GM11168 (cell line): ENCODE results near the gene KIF6.

Experiments used
- in situ Hi-C: fragments of 300-500 bp; cut with MboI; formaldehyde crosslinking; loops from one replicate; pipeline ENCODE4 v1.12.0; 2022; ENCODE audit warnings: low sequenced_read_pairs; ENCODE audit not compliant: unreplicated experiment

The KIF6 gene

DNA sequence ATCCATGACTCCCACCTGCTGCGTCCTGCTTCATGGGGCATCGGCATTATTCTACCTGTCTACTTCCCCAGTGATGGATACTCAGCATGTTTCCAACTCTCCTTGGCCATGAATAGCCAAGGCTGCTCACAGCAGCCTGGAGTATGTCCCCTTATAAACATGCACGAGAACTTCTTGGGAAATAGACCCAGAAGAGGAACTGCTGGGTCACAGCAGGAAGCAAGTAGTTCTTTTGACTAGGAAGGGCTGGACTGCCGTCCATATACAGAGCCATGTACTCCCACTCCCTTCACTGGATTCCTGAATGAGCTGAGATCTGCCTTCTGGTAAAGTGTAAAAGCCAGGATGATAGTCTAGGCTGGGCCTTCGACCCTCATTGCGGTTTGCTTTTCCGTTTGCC, 296.4 kb downstream of the KIF6 start:
- in situ Hi-C loops: no loop called here

DNA sequence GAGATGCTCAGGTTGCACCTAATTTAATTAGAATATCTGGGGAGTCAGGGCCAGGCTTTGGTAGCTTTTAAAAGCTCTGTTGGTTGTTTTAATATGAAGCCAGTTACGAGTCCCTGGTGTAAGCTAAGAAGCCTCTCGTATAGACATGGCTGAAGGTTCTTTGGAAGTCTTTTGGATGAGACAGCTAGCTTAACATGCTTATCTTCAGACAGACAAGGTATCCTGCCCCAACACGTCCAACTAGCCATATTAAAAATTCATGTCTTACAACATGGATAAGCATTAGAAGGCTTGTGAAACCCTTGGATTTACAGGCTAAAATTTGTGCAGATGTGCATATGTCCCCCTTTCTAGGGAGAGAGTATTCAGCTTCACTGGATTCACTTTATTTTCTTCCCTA, 297.1 kb downstream of the KIF6 start:
- in situ Hi-C loops: no loop called here

DNA sequence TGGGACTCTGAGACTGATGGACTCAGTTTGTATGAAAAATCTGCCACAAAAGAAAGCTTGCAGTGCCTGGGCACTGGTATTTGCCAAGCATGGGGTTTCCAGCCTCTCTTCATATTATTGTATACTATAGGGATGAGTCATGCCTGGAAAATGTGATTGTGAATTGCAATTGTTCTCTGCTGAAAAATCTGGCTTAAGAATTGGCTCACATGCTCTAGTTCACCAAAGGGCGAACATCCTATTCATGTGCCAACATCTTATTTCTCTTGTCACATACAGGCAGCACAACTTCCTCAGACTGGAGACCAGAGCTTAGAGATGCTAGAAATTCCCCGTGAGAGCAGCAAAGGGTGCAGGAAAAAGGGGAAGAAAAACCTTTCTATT, 299.1 kb downstream of the KIF6 start:
- in situ Hi-C loops: no loop called here

DNA sequence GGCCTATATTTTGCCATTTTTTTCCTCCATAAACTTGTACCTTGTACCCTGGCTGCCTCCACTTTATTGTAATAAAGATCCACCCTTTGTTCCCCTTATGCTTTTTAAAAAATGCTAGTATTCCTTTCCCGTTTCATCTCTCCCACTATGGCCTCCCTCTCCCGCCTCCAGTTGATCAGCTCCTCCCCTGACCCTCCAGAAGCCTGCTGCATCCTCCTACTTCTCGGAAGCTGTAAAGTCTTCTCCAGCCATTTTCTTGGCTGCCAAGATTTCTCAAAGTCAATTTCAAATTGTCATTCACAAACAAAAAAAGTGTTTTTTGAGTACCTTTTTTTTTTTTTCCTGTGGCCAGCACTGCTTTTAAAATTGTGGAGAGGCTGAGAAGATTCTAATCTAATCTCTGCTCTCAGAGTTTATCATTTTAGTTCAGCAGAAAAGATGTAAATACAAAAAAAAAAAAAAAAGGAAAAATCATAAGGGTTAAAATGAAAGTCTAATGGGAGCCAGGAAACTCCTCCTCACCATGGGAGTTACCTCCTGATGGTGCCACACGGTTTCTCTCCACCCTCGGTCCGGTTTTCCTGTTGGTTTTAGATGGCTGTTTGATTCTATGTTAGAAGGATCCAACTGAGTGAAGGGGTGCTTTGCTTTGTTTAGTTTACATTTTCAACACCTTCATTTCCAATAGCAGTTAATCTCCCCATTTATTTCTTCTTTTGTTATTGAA, 299.7 kb downstream of the KIF6 start:
- in situ Hi-C loops: no loop called here

DNA sequence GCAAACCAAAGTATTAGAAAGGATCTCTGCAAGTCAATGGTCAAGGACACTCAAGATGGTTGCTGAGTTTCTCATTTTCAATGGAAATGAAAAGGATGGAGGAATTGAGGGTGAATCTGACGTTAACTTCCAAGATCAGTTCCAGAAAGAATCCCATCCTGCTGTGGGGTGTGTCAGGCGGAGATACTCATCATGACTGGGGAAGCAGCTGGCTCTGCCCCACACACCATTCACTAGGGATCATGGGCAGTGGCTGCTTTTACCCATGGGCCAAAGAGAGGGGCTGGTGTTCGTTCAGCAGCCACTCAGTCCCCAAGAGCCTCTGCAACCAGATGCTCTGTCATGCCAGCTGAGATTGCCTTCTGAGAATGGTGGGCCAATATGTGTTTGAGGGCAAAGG, 300.4 kb downstream of the KIF6 start:
- in situ Hi-C loops: no loop called here

DNA sequence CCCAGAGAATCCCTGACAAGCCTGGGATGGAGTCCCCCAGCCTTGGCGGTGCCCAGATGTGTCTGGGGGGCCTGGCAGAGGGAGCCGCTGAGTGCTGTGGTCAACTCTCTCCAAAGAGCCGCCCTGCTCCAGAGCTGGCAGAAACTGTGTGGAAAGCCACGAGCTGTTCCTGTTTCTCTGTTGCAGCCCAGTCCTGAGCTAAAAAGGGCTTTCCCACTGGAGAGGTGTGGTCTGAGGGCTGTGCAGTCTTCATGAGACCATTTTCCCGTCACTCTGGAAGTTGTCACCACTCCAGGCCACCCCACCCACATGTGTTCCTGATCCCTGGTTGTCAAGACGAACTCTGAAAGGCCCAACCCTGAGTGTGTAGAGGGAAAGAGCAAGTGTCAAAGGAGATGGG, 303.0 kb downstream of the KIF6 start:
- in situ Hi-C loops: no loop called here

DNA sequence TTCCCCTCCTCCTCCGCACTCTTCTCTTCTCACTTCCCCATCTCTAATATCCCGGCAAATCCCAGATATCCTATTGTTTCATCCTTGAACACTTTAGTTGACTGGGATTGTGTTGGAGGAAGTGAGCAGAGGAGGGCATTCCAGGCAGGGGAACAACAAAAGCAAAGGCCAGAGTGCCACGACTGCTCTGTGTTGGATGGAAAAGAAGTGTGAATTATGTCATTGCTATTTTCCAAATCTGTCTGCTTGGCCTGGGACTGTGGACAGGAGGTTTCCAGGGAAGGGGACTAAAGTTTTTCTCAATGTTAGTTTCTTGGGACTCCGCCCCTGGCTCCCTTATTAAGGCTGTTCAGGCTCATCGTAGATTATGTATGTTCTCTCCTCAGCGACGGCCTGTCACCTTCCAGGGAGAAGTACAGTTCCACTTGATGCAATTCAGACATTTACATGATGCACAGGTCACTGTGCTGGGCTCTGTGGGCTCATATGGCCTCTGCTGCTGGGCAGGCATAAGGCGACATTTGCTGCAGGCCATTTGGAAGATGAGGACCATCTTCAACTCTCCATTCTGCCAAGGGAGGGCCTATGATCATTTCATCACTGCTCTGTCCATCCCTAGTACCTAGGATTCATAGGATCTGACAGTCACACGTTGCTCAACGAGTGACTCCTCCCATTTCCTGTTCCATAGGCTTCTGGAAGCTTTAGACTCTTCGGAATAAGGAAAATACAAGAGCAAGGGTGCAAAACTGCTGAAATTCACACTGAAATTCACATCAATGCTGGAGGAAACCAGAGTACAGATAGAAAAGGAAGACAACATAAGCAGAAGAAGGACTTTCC, 303.6 kb downstream of the KIF6 start:
- in situ Hi-C loops: no loop called here

DNA sequence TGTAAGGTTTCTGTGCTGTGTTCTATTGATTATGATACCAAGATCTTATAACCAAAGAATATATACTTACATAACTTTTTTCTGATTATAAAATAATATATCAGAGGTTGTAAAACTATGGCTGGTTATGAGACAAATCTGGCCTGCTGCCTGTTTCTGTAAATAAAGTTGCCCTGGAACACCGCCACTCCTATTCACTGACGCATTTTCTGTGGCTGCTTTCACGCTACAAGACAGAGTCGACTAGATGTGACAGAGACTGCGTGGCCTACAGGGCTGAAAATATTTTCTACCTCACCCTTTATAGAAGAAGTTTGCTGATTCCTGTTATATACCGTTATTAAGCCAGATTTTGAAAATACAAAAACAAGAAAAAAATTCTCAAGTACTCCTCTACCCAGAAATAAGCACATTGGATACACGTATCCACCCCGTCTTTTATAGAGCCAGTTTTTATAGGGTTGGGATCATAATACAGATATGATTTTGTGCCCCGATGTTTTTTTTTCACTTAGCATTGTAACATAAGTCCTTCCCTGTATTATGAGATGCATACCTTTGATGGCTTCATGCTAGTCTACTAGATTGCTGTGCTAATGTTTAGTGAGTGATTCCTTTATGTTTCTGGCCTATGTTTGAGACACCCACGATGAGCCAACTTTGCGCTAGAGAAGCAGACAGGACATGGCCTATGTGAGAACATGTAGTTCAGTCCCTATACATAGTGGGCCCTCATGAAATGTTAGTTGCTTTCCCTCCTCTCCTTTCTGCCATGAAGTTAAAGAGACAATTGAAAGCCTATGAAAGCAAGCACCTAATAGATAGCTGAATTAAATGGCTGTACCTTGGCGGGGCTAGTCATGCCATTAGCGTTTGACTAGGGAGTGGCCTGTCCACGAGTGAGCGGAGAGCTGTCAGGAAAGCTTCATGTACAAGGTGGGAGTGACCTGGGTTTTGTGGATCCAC, 304.6 kb downstream of the KIF6 start:
- in situ Hi-C loops: no loop called here

DNA sequence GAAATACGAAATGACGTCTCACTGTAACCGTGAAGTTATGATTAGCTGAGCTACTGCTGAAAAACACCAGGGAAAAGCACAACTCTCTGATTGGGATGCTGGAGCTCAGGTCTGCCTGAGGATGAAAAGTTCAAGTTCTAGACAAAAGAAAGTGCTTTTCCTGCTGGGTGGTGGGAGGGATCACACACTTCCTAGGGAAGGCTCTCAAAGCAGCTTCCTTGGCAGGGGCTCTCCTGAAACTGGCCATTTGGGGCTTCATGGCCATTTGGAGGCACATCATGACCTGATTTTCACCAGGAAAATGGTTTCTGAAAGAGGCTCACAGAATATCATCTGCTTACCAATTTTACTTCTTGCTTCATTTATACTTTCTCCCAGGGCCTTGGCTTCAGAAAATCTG, 305.6 kb downstream of the KIF6 start:
- in situ Hi-C loops: no loop called here

DNA sequence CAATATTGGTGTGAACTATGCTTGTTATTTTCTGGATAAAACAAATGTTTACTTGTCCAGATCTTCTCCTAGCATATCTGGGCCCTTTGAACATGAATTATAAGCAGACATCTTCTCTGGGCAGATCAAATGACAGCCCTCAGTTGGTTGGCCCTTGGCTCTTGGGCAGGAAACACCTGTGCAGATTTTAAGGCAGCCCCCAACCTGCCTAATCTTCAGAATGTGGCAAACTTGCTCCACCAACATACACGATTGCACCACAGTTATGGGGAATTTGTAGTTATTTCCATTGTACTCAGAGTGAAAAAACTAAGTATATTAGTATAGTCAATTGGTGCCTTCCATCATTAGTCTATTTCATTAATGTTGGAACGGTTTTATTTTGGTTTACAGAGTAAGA, 307.8 kb downstream of the KIF6 start:
- in situ Hi-C loops: no loop called here

DNA sequence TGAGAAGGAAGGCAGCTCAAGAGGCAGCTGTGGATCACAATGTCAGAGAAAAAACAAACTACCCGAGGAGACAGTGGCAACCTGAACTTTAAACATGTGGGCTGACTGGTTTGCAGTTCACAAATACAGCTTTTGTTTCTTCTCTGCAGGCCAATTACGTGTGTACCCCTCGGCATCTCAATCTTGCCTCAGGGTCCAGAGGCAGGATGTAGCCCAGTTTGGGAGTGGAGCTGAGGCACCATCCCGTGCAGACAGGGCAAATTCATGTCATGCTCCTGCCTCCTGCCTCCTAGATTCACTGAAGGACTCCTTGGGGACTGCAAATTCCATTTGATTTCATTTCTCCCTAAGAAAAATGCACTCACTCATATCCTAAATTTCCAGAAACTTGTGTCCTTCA, 308.5 kb downstream of the KIF6 start:
- in situ Hi-C loops: no loop called here

DNA sequence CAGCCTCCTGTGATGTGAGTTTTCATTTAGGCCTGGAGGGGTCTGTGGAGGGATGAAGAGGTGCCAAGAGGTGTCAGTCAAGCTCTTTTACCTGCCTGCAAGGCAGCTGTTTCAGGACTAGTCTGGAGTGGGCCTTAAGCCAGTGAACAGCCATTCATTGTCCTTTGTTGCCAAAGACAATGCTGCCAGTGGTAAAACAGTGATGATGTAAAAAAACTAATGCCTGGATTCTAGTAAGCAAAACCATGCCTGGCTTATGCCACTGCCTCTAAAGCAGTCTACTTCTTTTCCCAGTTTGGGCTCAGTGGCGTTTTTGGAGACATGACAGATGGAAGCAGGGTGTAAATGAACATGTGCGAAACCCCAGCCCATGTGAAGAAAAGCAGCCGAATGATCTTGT, 309.2 kb downstream of the KIF6 start:
- in situ Hi-C loops: no loop called here

DNA sequence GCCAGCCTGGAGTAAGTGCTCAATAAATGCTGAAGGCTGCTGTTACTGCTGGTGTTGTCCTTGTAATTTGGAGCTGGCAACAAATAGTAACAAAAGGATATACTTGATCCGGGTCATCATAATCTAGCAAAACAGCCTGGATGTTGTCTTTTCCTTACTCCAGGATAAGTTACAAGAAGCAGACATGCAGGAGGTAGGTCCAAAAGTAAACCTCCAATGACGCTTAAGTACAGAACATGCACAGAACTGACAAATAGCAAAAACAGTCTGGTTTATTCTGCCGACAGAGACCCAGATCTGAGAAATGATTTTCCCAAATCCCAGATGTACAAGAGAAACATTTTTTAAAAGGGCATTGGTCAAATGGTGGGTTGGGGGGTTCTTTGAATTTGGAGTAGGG, 309.7 kb downstream of the KIF6 start:
- in situ Hi-C loops: no loop called here

DNA sequence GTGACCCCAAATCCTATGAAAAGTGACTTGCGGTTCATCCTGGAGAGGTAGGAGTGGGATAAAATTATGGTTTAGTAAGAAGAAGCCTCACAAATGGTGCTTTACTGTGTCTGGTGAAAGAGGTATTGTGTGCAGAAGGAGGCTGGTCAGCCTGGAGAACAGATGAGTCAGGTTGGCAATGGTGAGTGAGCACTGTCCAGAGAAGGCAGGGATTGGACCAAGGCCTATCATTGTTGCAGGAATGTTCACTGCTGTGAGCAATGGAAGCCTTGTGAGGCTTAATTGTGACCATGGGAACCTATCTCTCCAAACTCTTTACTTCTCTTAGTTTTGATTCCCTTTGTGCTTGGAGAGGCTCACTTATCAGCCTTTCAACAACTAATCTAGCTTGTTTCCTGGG, 313.7 kb downstream of the KIF6 start:
- in situ Hi-C loops: no loop called here

DNA sequence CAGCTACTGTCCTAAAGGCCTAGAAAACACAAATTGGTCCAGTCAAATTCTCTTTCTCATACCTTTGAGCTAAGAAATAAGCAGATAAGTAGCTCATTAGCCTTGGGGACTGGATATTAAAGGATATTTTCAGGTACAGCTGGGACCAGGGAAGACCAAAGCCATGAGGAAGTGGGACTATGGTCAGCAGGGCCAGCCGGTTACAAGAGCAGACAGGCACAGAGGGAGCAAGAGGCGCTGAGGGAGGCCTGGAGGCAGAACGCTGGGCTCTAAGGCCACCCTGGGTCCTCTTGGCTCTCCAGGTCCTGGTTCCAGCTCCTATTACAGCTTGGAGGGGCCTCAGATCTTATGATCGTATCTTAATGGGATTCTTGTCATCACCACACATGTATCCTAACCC, 314.2 kb downstream of the KIF6 start:
- in situ Hi-C loops: no loop called here

DNA sequence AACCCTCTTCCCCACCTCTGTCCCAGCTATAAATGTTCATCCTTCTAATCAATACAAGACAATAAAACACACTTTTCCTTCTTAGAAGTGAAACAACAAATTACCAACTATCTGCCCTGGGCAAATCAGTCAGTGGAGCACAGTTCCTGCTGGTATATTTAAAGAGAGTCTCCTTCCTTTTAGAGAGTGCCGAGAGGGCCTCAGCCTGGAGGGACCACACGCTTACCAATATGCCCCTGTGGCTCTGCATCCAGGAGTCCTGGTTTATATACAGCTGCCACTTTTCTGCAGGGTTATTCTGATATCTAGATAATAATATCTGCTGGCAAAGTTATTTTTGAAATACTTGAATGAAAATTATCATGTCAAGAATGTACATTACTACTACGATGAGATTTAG, 315.3 kb downstream of the KIF6 start:
- in situ Hi-C loops: no loop called here

DNA sequence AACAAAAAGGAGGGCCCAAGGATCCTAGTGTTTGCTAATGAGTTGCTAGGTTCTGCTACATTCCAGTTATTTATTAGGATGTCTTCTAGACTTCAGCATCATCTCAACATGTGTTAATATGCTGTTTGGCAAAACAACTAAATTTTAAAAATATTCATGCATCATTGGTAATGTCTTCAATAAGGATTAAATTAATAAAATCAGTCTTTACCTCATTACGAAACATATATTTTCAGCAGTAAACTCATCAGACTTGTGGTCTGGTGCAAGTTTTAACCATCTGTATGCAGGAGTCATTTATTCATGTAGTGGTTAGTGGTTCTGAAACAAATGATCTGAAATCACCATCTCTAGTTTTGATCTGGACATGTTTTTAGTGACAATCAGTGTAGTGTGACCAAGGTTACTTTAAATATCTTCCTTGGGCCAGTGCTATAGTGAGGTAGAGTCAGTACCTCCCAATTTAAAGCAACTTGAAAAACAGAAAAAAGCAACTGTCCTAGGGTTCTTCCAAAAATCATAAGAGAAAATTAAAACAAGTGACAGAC, 317.7 kb downstream of the KIF6 start:
- in situ Hi-C loops: no loop called here

DNA sequence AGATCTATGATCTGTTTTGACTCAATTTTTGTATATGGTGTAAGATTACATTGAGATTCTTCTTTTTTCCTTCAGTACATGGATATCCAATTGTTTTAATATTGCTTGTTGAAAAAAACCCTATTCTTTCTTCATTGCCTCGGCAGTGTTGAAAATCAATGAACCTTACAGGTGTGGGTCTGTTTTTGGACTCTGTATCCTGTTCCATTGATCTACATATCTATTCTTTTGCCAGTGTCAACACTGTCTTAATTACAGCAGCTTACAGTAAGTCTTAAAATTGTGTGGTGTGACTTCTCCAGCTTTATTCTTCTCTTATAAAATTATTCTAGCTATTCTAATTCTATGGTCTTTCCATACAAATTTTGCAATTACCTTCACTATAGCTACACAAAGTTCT, 320.9 kb downstream of the KIF6 start:
- in situ Hi-C loops: no loop called here

DNA sequence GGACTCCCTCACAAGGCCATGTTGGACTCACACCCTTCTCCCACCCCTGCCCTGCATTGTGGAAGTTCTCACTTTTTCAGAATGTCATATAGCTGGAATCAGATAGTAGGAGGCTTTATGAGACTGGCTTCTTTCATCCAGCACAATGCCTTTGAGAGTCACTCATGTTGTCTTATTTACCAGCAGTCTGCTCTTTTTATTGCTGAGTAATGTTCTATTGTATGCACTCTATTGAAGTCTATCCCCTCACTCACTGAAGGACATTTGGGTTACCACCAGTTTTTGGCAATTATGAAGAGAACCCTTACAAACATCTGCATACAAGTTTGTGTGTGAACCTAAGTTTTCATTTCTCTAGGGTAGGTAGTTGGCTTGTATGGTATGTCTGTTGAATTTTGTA, 321.9 kb downstream of the KIF6 start:
- in situ Hi-C loops: no loop called here

DNA sequence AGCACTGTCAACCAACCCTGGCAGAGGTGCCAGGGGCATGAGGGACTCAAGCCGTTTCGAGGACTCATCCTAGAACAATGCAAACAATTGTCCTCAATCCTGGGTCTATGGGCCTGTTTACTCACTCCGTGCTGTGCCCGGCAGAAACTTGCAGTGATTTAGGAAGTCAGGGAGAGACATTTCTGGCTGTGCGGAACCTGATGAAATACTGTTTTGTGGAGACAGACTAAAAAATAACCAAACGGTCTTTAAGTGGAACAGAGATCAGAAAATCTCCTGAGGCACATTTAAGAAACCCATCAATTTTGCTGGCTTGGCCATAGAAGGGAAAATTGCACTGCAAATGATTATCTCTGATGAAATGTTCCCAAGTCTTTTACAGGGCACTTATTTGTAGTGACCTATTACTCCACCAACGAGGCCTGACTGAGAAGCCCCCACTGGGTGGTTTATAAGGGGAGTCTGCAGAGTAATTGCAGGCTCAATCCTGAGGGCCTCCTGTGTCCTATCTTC, 322.9 kb downstream of the KIF6 start:
- in situ Hi-C loops: no loop called here
